ENCODE data around the gene CHST11. TPM values are rescaled to one million over a fixed set of nuclear protein-coding genes. Genes with fewer than 3 reads are reported as not detected.

The CHST11 gene
- total RNA-seq, 4 donors from 2014 or later: 5.7 to 15.7 (median 7.1) TPM

DNA sequence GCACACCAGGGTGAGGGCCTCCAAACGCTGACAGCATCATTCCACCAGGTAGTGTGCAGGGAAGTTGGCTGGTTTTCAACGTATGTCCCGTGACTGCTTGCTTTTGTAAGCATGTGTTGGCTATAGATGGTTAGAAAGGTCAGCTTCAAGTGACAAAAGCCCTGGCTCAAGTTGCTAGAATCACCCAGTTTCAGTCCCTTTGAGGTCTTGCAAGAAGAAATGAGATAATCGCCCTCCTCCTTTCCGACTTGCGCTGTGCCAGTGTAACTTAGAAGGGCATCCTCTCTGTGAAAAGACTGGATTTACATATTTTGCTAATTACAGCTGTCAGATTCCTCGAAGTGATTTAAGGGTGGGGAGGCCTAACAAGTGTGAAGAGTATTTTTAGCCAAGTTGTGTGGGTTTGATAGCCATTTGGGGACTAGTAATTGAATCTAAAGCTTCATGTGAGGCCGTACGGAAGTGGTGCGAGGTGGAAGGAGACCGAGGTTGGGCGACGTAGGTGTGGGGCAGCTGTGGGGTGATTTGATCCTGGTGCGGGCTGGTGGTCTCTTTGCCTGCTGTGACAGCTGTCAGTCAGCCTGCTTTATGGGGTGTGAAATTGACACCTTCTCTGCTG, 94.7 kb downstream of the CHST11 start:
- 88% methylated on average over 14 of the region's 14 CpGs for WGBS
- Histone ChIP-seq H3K4me1 (peaks cover 0 to 2% (median 0%) of the 10 kb centered on the region in 4 donors), H3K36me3 (no peaks in the 10 kb centered on the region), H3K4me3 (no peak overlapping the region), H3K9me3 (peaks cover 0 to 14% (median 5%) of the 10 kb centered on the region in 4 donors), H3K27me3 (no peaks in the 10 kb centered on the region), H3K27ac (replicated peaks in 1 of 4) (no peak overlapping the region)
- TF ChIP-seq POLR2A (IDR thresholded peaks at IDR 0.05; ENCODE audit: low read depth) (no peak), POLR2AphosphoS5 (IDR thresholded peaks at IDR 0.05) (no peak), EP300 (IDR thresholded peaks at IDR 0.05) (no peak)
- TF ChIP-seq, protein P1, sequence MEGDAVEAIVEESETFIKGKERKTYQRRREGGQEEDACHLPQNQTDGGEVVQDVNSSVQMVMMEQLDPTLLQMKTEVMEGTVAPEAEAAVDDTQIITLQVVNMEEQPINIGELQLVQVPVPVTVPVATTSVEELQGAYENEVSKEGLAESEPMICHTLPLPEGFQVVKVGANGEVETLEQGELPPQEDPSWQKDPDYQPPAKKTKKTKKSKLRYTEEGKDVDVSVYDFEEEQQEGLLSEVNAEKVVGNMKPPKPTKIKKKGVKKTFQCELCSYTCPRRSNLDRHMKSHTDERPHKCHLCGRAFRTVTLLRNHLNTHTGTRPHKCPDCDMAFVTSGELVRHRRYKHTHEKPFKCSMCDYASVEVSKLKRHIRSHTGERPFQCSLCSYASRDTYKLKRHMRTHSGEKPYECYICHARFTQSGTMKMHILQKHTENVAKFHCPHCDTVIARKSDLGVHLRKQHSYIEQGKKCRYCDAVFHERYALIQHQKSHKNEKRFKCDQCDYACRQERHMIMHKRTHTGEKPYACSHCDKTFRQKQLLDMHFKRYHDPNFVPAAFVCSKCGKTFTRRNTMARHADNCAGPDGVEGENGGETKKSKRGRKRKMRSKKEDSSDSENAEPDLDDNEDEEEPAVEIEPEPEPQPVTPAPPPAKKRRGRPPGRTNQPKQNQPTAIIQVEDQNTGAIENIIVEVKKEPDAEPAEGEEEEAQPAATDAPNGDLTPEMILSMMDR (IDR thresholded peaks at IDR 0.05): no peak
- intact Hi-C loops (cut with DNase I): no loop called here
- no peak for DNase-seq (ENCODE audit: extremely low spot score)

DNA sequence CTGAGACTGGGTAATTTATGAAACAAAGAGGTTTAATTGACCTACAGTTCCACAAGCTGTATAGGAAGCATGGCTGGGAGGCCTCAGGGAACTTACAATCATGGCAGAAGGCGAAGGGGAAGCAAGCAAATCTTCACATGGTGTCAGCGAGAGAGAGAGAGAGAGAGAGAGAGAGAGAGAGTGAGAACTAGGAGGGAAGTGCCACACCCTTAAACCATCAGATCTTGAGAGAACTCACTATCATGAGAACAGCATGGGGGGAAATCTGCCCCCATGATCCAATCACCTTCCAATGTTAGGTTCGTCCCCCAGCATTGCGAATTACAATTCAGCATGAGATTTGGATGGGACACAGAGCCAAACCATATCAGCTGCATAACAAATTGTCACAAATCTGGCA, 96.7 kb downstream of the CHST11 start:
- H3K36me3 ChIP-seq: no peaks in the 10 kb centered on the region
- no peak for DNase-seq (ENCODE audit: extremely low spot score)
- no peaks in the 10 kb centered on the region for H3K27me3 ChIP-seq
- H3K27ac ChIP-seq (replicated peaks in 1 of 4): no peak overlapping the region
- intact Hi-C loops (cut with DNase I): no loop called here
- peaks cover 0 to 14% (median 5%) of the 10 kb centered on the region in 4 donors for H3K9me3 ChIP-seq
- 99% methylated on average over 4 of the region's 4 CpGs for WGBS
- TF ChIP-seq EP300 (IDR thresholded peaks at IDR 0.05) (no peak), POLR2A (IDR thresholded peaks at IDR 0.05; ENCODE audit: low read depth) (no peak), POLR2AphosphoS5 (IDR thresholded peaks at IDR 0.05) (no peak)
- TF ChIP-seq, protein P1 (IDR thresholded peaks at IDR 0.05): no peak
- peaks cover 0 to 2% (median 0%) of the 10 kb centered on the region in 4 donors for H3K4me1 ChIP-seq
- no peak overlapping the region for H3K4me3 ChIP-seq

DNA sequence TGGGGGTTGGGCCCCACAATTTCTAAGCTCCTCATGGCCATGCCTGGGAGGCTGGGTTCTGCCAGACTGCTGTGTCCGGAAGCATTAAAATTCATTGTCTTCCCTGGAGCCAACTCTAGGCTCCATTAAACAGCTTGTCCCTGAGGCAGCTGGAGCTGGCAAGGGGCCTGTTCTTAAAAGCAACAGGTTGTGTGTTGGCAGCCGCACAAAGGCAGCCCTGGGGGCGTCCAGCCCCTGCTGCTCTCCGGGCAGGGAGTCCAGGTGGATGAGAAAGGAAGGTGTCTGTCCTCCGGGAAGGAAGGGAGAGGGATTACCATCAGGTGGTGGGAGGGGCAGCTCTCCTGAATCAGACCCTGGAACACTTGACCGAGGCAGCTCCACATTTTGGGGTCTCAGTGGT, 98.9 kb downstream of the CHST11 start:
- Histone ChIP-seq H3K9me3 (peaks cover 0 to 14% (median 5%) of the 10 kb centered on the region in 4 donors), H3K27ac (replicated peaks in 1 of 4) (no peak overlapping the region), H3K27me3 (no peaks in the 10 kb centered on the region), H3K4me3 (no peak overlapping the region), H3K4me1 (peaks cover 0 to 2% (median 0%) of the 10 kb centered on the region in 4 donors), H3K36me3 (no peaks in the 10 kb centered on the region)
- intact Hi-C loops (cut with DNase I): no loop called here
- WGBS: 54% methylated on average over 6 of the region's 6 CpGs
- TF ChIP-seq POLR2A (IDR thresholded peaks at IDR 0.05; ENCODE audit: low read depth) (no peak), POLR2AphosphoS5 (IDR thresholded peaks at IDR 0.05) (no peak), EP300 (IDR thresholded peaks at IDR 0.05) (no peak)
- TF ChIP-seq, protein P1 (IDR thresholded peaks at IDR 0.05): no peak
- no peak for DNase-seq (ENCODE audit: extremely low spot score)

DNA sequence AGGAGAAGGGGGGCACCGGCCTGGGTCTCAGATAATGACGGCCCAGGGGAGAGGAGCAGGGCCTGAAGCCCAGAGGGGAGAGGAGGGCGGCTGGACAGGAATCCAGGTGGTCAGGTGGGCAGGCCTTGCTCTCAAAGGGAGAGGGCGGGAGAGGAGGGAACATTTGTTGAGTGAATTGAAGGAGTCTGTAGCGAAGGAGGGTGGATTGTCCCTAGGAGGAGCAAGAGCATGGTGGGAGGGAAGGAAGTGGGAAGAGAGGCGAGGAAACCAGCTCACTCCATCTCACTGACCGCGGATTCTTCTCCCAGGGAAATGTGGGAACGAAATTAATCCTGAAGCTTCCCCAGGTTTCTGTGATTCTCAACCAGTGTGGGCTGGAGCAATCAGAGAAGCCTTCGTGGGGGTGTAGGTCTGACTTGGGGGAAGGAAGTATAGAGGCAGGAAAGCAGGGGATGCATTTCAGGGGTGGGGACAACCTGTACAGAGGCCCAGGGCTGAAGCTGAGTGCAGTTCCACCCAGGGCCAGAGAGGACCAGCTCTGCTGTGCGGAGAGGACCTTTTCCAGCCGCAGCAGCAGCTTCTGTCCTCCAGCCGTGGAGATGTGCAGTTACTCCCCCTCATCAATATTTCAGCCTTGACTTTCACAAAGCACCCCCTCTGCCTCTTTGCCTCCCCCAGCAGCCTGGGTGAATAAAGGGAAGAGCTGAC, 100.9 kb downstream of the CHST11 start:
- H3K27ac ChIP-seq (replicated peaks in 1 of 4): no peak overlapping the region
- DNase-seq (ENCODE audit: extremely low spot score): no peak
- H3K9me3 ChIP-seq: peaks cover 0 to 14% (median 5%) of the 10 kb centered on the region in 4 donors
- H3K4me3 ChIP-seq: no peak overlapping the region
- H3K27me3 ChIP-seq: no peaks in the 10 kb centered on the region
- WGBS: 93% methylated on average over 13 of the region's 13 CpGs
- intact Hi-C loops (cut with DNase I): no loop called here
- H3K36me3 ChIP-seq: no peaks in the 10 kb centered on the region
- H3K4me1 ChIP-seq: peaks cover 0 to 2% (median 0%) of the 10 kb centered on the region in 4 donors
- TF ChIP-seq POLR2AphosphoS5 (IDR thresholded peaks at IDR 0.05): no peak
- no peak for TF ChIP-seq POLR2A (IDR thresholded peaks at IDR 0.05; ENCODE audit: low read depth)
- TF ChIP-seq, protein P1 (IDR thresholded peaks at IDR 0.05): no peak
- no peak for TF ChIP-seq EP300 (IDR thresholded peaks at IDR 0.05)

Measured in esophagus muscularis mucosa (tissue), 4 donors.